Endothelial cell of umbilical vein (primary cell): Measurements from ENCODE around the gene EFHB. TPM values are rescaled to one million over a fixed set of nuclear protein-coding genes. Genes with fewer than 3 reads are reported as not detected.

ENCODE experiments used
- BruUV-seq: library from RNA; stranded (reverse); fragments of 400-500 nt; replicated peaks from 2 replicates; lab custom pipeline; 2021; lab: Mats Ljungman, UMichigan
- CTCF ChIA-PET: fragments of 300-600, 350-600 bp; sonication (Branson Sonifier 250); formaldehyde crosslinking; loops from one replicate; lab custom pipeline; 2021; ENCODE audit warnings: antibody characterized with exemption, inconsistent platforms; lab: Charles Lee
- POLR2A ChIA-PET: fragments of 300-600, 350-600 bp; sonication (Branson Sonifier 250); formaldehyde crosslinking; loops from one replicate; lab custom pipeline; 2021; ENCODE audit warnings: antibody characterized with exemption, inconsistent platforms; lab: Charles Lee
- DNase-seq: peaks from one replicate; pipeline ENCODE4 v3.0.0-alpha.2; 2011; ENCODE audit warnings: low read depth, low spot score
- FAIRE-seq: peaks from 2 replicates; lab custom pipeline; 2011; peaks lifted over from hg19 to GRCh38; lab: Jason Lieb, UNC
- H2AFZ ChIP-seq: 2 replicates; pipeline ENCODE4 v1.6.0; 2012; ENCODE audit warnings: low read depth, low read length, control low read depth, inconsistent platforms
- H3K27ac ChIP-seq: 2 replicates; pipeline ENCODE4 v1.5.1; 2011; ENCODE audit warnings: low read depth, mild to moderate bottlenecking, control low read depth, low read length, moderate library complexity; ENCODE audit not compliant: insufficient read depth
- H3K27me3 ChIP-seq, 2 experiments: 2 replicates each; pipeline versions ENCODE4 v1.6.0 to v1.6.1; 2011; ENCODE audit warnings: low read length in 2 of 2, mixed read lengths in 1 of 2; ENCODE audit not compliant: control insufficient read depth in 2 of 2, insufficient read depth in 2 of 2
- H3K36me3 ChIP-seq, 2 experiments: 2 replicates in 1 of 2; 3 replicates in 1 of 2; pipeline ENCODE4 v1.5.1; 2011; ENCODE audit warnings: low read length in 2 of 2, mild to moderate bottlenecking in 1 of 2, moderate library complexity in 1 of 2; ENCODE audit not compliant: control insufficient read depth in 2 of 2, insufficient read depth in 2 of 2; ENCODE audit errors: extremely low read depth in 1 of 2
- H3K4me1 ChIP-seq: 3 replicates; pipeline ENCODE4 v1.5.1; 2011; ENCODE audit warnings: mild to moderate bottlenecking, low read length; ENCODE audit not compliant: control insufficient read depth, insufficient read depth; ENCODE audit errors: extremely low read depth
- H3K4me2 ChIP-seq: 2 replicates; pipeline ENCODE4 v1.6.1; 2011; ENCODE audit warnings: low read length, control low read depth, mixed read lengths; ENCODE audit not compliant: insufficient read depth
- H3K4me3 ChIP-seq, 3 experiments: fragments of 200-600 bp in 1 of 3; sonication (generic), shearing (Covaris generic) in 1 of 3; replicated peaks in 1 of 3; 2 replicates each; pipeline ENCODE4 v1.5.1; 2011 to 2016; ENCODE audit warnings: control low read depth in 3 of 3, low read length in 3 of 3, mild to moderate bottlenecking in 2 of 3, inconsistent platforms in 1 of 3, low read depth in 1 of 3, moderate library complexity in 1 of 3; ENCODE audit not compliant: insufficient read depth in 1 of 3
- H3K79me2 ChIP-seq: 2 replicates; pipeline ENCODE4 v1.6.0; 2012; ENCODE audit warnings: low read length, inconsistent platforms; ENCODE audit not compliant: control insufficient read depth, insufficient read depth
- H3K9ac ChIP-seq: replicated peaks from 2 replicates; pipeline ENCODE3; 2011; ENCODE audit warnings: low read length, control low read depth; ENCODE audit not compliant: insufficient read depth; ENCODE audit errors: extremely low read depth
- H3K9me1 ChIP-seq: replicated peaks from 3 replicates; pipeline ENCODE4 v1.6.0; 2011; ENCODE audit warnings: mild to moderate bottlenecking, low read length; ENCODE audit not compliant: control insufficient read depth, insufficient read depth; ENCODE audit errors: extremely low read depth
- H3K9me3 ChIP-seq: replicated peaks from 2 replicates; pipeline ENCODE4 v1.5.1; 2012; ENCODE audit warnings: low read length, inconsistent platforms; ENCODE audit not compliant: control insufficient read depth, insufficient read depth
- H4K20me1 ChIP-seq: replicated peaks from 2 replicates; pipeline ENCODE3; 2011; ENCODE audit warnings: mild to moderate bottlenecking, low read length; ENCODE audit not compliant: control insufficient read depth, insufficient read depth; ENCODE audit errors: extremely low read depth
- CTCF ChIP-seq, 2 donors: IDR thresholded peaks; 1 replicate in 1 of 2; 2 replicates in 1 of 2; pipeline ENCODE4 v1.5.1; 2011; ENCODE audit warnings: low read length in 2 of 2, mild to moderate bottlenecking in 2 of 2, moderate library complexity in 2 of 2, control low read depth in 1 of 2, inconsistent platforms in 1 of 2, low read depth in 1 of 2; ENCODE audit not compliant: insufficient read depth in 1 of 2; ENCODE audit errors: extremely low read depth in 1 of 2
- EZH2 ChIP-seq: IDR thresholded peaks from 2 replicates; pipeline ENCODE4 v1.6.1; 2012; ENCODE audit warnings: borderline replicate concordance, low read depth, mild to moderate bottlenecking, moderate library complexity, low read length, inconsistent platforms; ENCODE audit not compliant: severe bottlenecking
- FOS ChIP-seq: IDR thresholded peaks from 2 replicates; pipeline ENCODE4 v1.6.1; 2011; ENCODE audit warnings: mild to moderate bottlenecking, low read length, moderate library complexity, borderline replicate concordance; ENCODE audit not compliant: insufficient read depth
- GATA2 ChIP-seq: IDR thresholded peaks from 2 replicates; pipeline ENCODE4 v1.7.0; 2011; ENCODE audit warnings: low read depth, mild to moderate bottlenecking, moderate library complexity, mixed read lengths, low read length; ENCODE audit not compliant: insufficient read length, insufficient read depth
- JUN ChIP-seq: IDR thresholded peaks from 2 replicates; pipeline ENCODE4 v1.6.1; 2011; ENCODE audit warnings: borderline replicate concordance, low read depth; ENCODE audit not compliant: insufficient read length, insufficient read depth
- MAX ChIP-seq: IDR thresholded peaks from 2 replicates; pipeline ENCODE4 v1.6.1; 2011; ENCODE audit not compliant: insufficient read depth, insufficient read length
- MYC ChIP-seq: IDR thresholded peaks from one replicate; pipeline ENCODE4 v1.6.1; 2011; ENCODE audit warnings: mild to moderate bottlenecking, low read depth, low read length
- POLR2A ChIP-seq: IDR thresholded peaks from 2 replicates; pipeline ENCODE4 v1.6.1; 2012; ENCODE audit warnings: low read depth, mild to moderate bottlenecking, control low read depth, low read length
- POLR2AphosphoS5 ChIP-seq: IDR thresholded peaks from 2 replicates; pipeline ENCODE4 v1.6.1; 2012; ENCODE audit warnings: low read depth, mild to moderate bottlenecking, control low read depth, low read length, moderate library complexity; ENCODE audit not compliant: insufficient read depth
- dilution Hi-C: fragments of 300-500 bp; cut with MboI; formaldehyde crosslinking; loops from one replicate; pipeline ENCODE4 v1.15.0; 2019; ENCODE audit warnings: low sequenced_read_pairs; ENCODE audit not compliant: extremely low pct_ligation_motif_present
- intact Hi-C: fragments of 100-400 bp; cut with micrococcal nuclease; formaldehyde crosslinking; loops from one replicate; pipeline ENCODE4 v1.10.0; 2022
- polyA plus RNA-seq, 4 experiments: library from polyadenylated mRNA; depleted of rRNA in 3 of 4; stranded (reverse) in 3 of 4; unstranded in 1 of 4; fragments of >200 nt; gene quantifications; 2 replicates each; pipeline versions ENCODE4 v1.2.1 to v1.2.3, GENCODE V29; 2011 to 2012; ENCODE audit warnings: missing spikeins in 1 of 4
- total RNA-seq: library from RNA; stranded (reverse); gene quantifications from 2 replicates; pipeline ENCODE4 v1.2.3, GENCODE V29; 2021

EFHB gene
- total and polyA plus RNA-seq, 2 donors (not counting 3 experiments of a cell fraction or from before 2014, with no cell fraction given) = 0.82 TPM; not detected in 1

- Histone ChIP-seq H3K4me2 (no peak overlapping the region), H3K4me1 (no peaks in the 10 kb centered on the region), H2AFZ (no peak overlapping the region), H3K27me3 (no peaks in the 10 kb centered on the region), H3K79me2 (peaks cover 95% of the 10 kb centered on the region), H3K9ac (no peak overlapping the region), H3K9me3 (no peaks in the 10 kb centered on the region), H3K4me3 (no peak overlapping the region), H3K9me1 (no peaks in the 10 kb centered on the region), H3K27ac (no peak overlapping the region), H3K36me3 (peaks cover 0 to 5% of the 10 kb centered on the region in 2 experiments), H4K20me1 (peaks cover 4% of the 10 kb centered on the region)
- dilution Hi-C loops (no loop called here), intact Hi-C loops (no loop called here)
- FAIRE-seq = no peak
- no peak for DNase-seq
- ChIA-PET CTCF (no interaction called here), POLR2A (no interaction called here)
- no peak for TF ChIP-seq MYC
- no peak for TF ChIP-seq MAX
- no peak for TF ChIP-seq FOS
- no peak for TF ChIP-seq CTCF (IDR thresholded peaks at IDR 0.05; ENCODE audit: extremely low read depth in 1 of 2, insufficient read depth in 1 of 2, low read depth in 1 of 2, low read length in 2 of 2)
- no peak for TF ChIP-seq GATA2
- TF ChIP-seq POLR2A = no peak
- TF ChIP-seq JUN = no peak
- no peak for TF ChIP-seq EZH2
- TF ChIP-seq POLR2AphosphoS5 = no peak
- BruUV-seq = no TSS peak
These were observed 27.9 kb upstream of the EFHB start for GRCh38 chr3:19961960-19962359.
